Tibial nerve (tissue), 4 donors: ENCODE results near the gene POLR3H. TPM values are rescaled to one million over a fixed set of nuclear protein-coding genes. Genes with fewer than 3 reads are reported as not detected.

Experiments
- DNase-seq, 2 donors: peaks; one replicate each; pipeline ENCODE4 v3.0.0-alpha.2; 2019; ENCODE audit warnings: low spot score in 2 of 2
- H3K27ac ChIP-seq, 4 donors: fragments of 200-600 bp; sonication (generic) in 3 of 4; one replicate each; pipeline ENCODE4 v1.5.1; 2017 to 2019; ENCODE audit warnings: mild to moderate bottlenecking in 1 of 4
- H3K27me3 ChIP-seq, 2 donors: fragments of 200-600 bp; sonication (generic) in 1 of 2; one replicate each; pipeline versions ENCODE4 v1.5.1 to v1.6.0; 2017 to 2019
- H3K36me3 ChIP-seq, 3 donors: fragments of 200-600 bp; sonication (generic); one replicate each; pipeline ENCODE4 v1.5.1; 2018 to 2019
- H3K4me1 ChIP-seq, 4 donors: fragments of 200-600 bp; sonication (generic) in 3 of 4; one replicate each; pipeline ENCODE4 v1.5.1; 2017 to 2019
- H3K4me3 ChIP-seq, 4 donors: fragments of 200-600 bp; sonication (generic) in 3 of 4; one replicate each; pipeline ENCODE4 v1.5.1; 2017 to 2019; ENCODE audit warnings: mild to moderate bottlenecking in 1 of 4, moderate library complexity in 1 of 4
- H3K9me3 ChIP-seq, 4 donors: fragments of 200-600 bp; sonication (generic) in 3 of 4; one replicate each; pipeline ENCODE4 v1.5.1; 2017 to 2019
- CTCF ChIP-seq, 5 experiments: fragments of 200-600 bp in 3 of 5; fragments of 450-650 bp in 2 of 5; sonication (generic) in 3 of 5; IDR thresholded peaks; one replicate each; pipeline ENCODE4 v1.5.1; 2016 to 2019; ENCODE audit warnings: antibody characterized with exemption in 5 of 5, mild to moderate bottlenecking in 3 of 5, moderate library complexity in 2 of 5
- EP300 ChIP-seq, 2 donors: sonication (generic); formaldehyde crosslinking; IDR thresholded peaks; one replicate each; pipeline ENCODE4 v1.6.1; 2017; ENCODE audit warnings: antibody characterized with exemption in 2 of 2, mild to moderate bottlenecking in 1 of 2
- POLR2A ChIP-seq, 2 donors: fragments of 450-650 bp; IDR thresholded peaks; one replicate each; pipeline ENCODE4 v1.6.1; 2017; ENCODE audit warnings: antibody characterized with exemption in 2 of 2, mild to moderate bottlenecking in 2 of 2, moderate library complexity in 2 of 2
- WGBS, 2 donors: methylation state at CpG; one replicate each; pipeline ENCODE4 v1.1.5; 2018; 5-methylcytosine and 5-hydroxymethylcytosine counted together
- total RNA-seq, 4 donors: library from RNA; depleted of rRNA; stranded (reverse); fragments of >200 nt; gene quantifications; one replicate each; pipeline ENCODE4 v1.1.0, GENCODE V29; 2016

POLR3H gene
- total RNA-seq, 4 donors from 2014 or later, result 26.6 to 33.6 (median 27.5) TPM

- Histone ChIP-seq H3K4me3 (no peak overlapping the region), H3K36me3 (peaks cover 0 to 45% (median 0%) of the 10 kb centered on the region in 3 donors), H3K4me1 (peaks cover 0 to 29% (median 3%) of the 10 kb centered on the region in 4 donors), H3K9me3 (no peaks in the 10 kb centered on the region), H3K27me3 (no peaks in the 10 kb centered on the region), H3K27ac (peak overlapping the region in 1 of 4 donors; percentile 8)
- WGBS, 2 donors, result 81 to 91% methylated on average over 7 of the region's 7 CpGs
- DNase-seq, result no peak
- no peak for TF ChIP-seq POLR2A (IDR thresholded peaks at IDR 0.05)
- TF ChIP-seq EP300 (IDR thresholded peaks at IDR 0.05), result no peak
- no peak for TF ChIP-seq CTCF (IDR thresholded peaks at IDR 0.05)
These were observed 44.0 kb downstream of the POLR3H start for GRCh38 chr22:41500303-41500702.

GRCh38 chr22:41499624-41500280 is 44.5 kb downstream of the POLR3H start:
- Histone ChIP-seq H3K9me3 (no peaks in the 10 kb centered on the region), H3K27ac (peak overlapping the region in 1 of 4 donors; percentile 8)

GRCh38 chr22:41498303-41498835 is 45.9 kb downstream of the POLR3H start:
- Histone ChIP-seq H3K36me3 (peaks cover 0 to 45% (median 0%) of the 10 kb centered on the region in 3 donors), H3K4me3 (no peak overlapping the region), H3K4me1 (peaks cover 0 to 24% (median 4%) of the 10 kb centered on the region in 4 donors), H3K27ac (peak overlapping the region in 1 of 4 donors; percentile 39), H3K9me3 (no peaks in the 10 kb centered on the region), H3K27me3 (no peaks in the 10 kb centered on the region)
- DNase-seq, result no peak
- WGBS, 2 donors, result 63 to 66% methylated on average over 6 of the region's 6 CpGs
- TF ChIP-seq EP300 (IDR thresholded peaks at IDR 0.05) (no peak), POLR2A (IDR thresholded peaks at IDR 0.05) (no peak), CTCF (IDR thresholded peaks at IDR 0.05) (no peak)

More at GRCh38 chr22:41499624-41500280, 44.5 kb downstream of the POLR3H start:
- DNase-seq, result no peak
- Histone ChIP-seq H3K4me1 (peaks cover 0 to 23% (median 3%) of the 10 kb centered on the region in 4 donors), H3K27me3 (no peaks in the 10 kb centered on the region), H3K4me3 (no peak overlapping the region), H3K36me3 (peaks cover 0 to 45% (median 0%) of the 10 kb centered on the region in 3 donors)
- WGBS, 2 donors, result 93 to 94% methylated on average over 10 of the region's 10 CpGs
- no peak for TF ChIP-seq EP300 (IDR thresholded peaks at IDR 0.05)
- no peak for TF ChIP-seq CTCF (IDR thresholded peaks at IDR 0.05)
- TF ChIP-seq POLR2A (IDR thresholded peaks at IDR 0.05), result no peak

GRCh38 chr22:41491374-41492100 is 52.7 kb downstream of the POLR3H start:
- H3K27ac ChIP-seq, result peak overlapping the region; percentile 5 to 84 (median 52)
- no peaks in the 10 kb centered on the region for H3K9me3 ChIP-seq
- no peaks in the 10 kb centered on the region for H3K27me3 ChIP-seq
- TF ChIP-seq POLR2A (IDR thresholded peaks at IDR 0.05) (no peak), EP300 (IDR thresholded peaks at IDR 0.05) (no peak), CTCF (IDR thresholded peaks at IDR 0.05) (no peak)
- no peak overlapping the region for H3K4me3 ChIP-seq
- DNase-seq, result no peak
- H3K36me3 ChIP-seq, result peaks cover 0 to 5% (median 0%) of the 10 kb centered on the region in 3 donors
- peaks cover 0 to 74% (median 32%) of the 10 kb centered on the region in 4 donors for H3K4me1 ChIP-seq
- WGBS, 2 donors, result 46 to 51% methylated on average over 5 of the region's 5 CpGs
